UCSD-AML1 (cell line): ENCODE data around the gene SLC44A2.
"Not testable (repeated sequence)": the region's sequence is repeated elsewhere in the genome, so short reads cannot be mapped to it uniquely, and the experiment has no call there.

ENCODE experiments used
- DNase-seq: peaks from one replicate; lab custom pipeline; 2025; ENCODE audit not compliant: unreplicated experiment; lab: John Stamatoyannopoulos, UW

The SLC44A2 gene

GRCh38 chr19:10648360-10648759 is 23.0 kb downstream of the SLC44A2 start:
- no peak for DNase-seq

GRCh38 chr19:10651851-10652250 is 26.5 kb downstream of the SLC44A2 start:
- DNase-seq = no peak

GRCh38 chr19:10653482-10653731 is 28.1 kb downstream of the SLC44A2 start:
- no peak for DNase-seq

- DNase-seq = peak; percentile 100
Observed at GRCh38 chr19:10653732-10654609, 28.6 kb downstream of the SLC44A2 start, which contains the start of gene ILF3. TSS of gene ILF3 (plus strand) at chr19:10654346. CDS start at chr19:10670606, 16,260 bp downstream.

DNA sequence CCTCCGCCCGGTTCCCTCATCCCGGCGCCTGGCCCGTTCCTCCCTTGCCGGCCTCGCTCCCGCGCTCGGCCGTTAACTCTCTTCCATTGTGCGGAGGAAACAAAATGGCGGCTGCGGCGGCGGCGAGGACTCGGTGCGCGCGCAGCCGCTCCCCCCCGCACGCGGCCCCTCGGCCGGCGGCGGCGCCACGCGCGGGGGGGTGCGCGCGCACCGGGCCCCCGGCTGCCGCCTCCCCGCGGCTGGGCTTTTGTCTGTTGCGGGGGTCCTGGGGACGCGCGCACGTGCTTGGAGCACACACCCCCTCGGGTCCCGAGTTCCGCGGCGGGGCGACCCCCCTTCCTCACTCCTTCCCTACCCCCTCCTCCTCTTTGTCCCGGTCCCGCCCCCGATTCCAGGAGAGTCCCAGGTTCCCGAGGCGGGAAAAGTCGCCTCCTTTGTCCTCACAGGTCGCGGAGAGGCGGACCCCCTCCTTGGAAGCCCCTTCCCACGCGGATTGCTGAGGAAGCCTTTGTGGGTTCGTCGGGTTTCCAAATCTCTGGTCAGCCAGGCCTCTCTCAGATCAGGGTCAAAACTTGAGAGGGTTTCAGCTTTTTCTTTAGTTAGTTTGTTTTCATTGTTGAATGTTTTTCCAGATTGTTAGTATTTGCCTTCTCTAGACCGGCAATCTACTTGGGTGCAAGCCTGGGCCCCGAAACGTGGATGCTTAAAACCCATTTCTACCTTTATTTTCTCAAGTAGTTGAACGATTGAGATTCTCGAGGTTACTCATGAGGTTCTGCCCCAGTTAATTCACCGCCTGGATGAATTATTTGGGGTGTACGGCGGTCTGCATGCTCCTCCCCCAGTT is 29.5 kb downstream of the SLC44A2 start:
- peak; percentile 69 for DNase-seq

DNA sequence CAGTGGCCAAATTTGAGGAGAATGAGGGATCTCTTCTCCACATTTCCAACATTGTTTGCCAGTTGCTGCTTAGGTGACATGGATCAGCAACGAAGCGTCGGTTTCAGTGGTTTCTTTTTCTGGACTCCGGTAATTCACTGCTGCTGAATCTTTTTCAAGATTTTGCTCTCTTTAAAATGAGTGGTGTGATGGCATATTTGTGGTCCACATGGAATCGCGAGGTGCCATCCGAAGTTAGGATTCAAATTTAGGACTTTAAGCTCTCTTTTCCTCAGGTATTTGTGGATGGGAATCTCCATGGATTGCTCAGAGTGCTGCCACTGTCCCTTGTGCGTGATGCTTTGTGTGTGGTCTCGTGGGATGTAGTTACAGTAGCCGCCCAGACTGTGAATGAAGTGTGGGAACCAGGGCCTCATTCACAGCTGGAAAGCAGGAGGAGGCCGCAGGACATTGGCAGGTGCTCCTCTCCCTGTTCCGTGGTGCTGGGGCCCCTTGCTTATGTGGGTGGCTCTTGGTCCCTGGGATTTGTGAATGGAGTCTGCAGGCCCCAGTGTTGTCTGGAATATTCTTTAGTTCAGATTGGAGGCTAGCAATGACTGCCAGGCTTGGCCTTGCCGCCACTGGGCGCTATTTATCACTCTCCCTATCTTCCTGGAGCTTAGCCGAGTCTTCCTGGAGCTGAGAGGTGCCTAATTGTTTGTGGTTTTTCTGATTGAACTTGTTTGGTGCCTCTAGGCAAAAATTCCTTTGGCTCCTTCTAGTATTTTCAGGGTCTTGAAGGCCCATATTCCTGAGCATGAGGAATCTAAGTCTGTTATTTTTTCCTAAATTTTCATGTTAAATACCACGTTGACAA is 30.3 kb downstream of the SLC44A2 start:
- DNase-seq = peak; percentile 20

GRCh38 chr19:10660346-10660745 is 35.0 kb downstream of the SLC44A2 start:
- DNase-seq = no peak

GRCh38 chr19:10661946-10662345 is 36.6 kb downstream of the SLC44A2 start:
- no peak for DNase-seq

GRCh38 chr19:10662384-10663251 is 37.3 kb downstream of the SLC44A2 start:
- DNase-seq = no peak

- not testable (repeated sequence) for DNase-seq
Observed at GRCh38 chr19:10663252-10663563, 37.9 kb downstream of the SLC44A2 start.

- DNase-seq = no peak
Observed at GRCh38 chr19:10667867-10668266, 42.5 kb downstream of the SLC44A2 start.

DNA sequence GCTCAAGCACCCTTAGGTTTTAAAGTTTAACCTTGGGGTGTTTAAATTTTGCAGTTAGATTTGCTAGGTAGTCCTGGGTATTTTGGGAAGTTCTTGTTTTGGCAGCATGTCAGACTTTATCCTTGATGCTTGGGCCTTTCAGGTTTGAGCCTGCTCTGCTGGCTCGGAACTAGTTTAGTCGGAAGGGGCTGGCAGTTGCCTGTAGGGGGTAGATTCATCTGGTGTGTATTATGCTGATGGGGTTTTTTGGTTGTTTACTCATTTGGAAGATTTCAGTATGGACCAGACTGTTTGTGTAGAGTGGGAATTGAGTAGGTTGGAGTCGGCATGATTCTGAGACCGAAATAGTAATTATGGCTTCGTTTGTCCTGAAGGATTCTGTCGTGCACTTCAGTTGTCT is 43.9 kb downstream of the SLC44A2 start:
- DNase-seq = no peak

- DNase-seq = no peak
Observed at GRCh38 chr19:10670182-10670581, 44.8 kb downstream of the SLC44A2 start.

GRCh38 chr19:10670876-10671804 is 45.8 kb downstream of the SLC44A2 start:
- DNase-seq = no peak

GRCh38 chr19:10671922-10672321 is 46.6 kb downstream of the SLC44A2 start:
- not testable (repeated sequence) for DNase-seq

- not testable (repeated sequence) for DNase-seq
Observed at GRCh38 chr19:10675214-10675613, 49.9 kb downstream of the SLC44A2 start.

DNA sequence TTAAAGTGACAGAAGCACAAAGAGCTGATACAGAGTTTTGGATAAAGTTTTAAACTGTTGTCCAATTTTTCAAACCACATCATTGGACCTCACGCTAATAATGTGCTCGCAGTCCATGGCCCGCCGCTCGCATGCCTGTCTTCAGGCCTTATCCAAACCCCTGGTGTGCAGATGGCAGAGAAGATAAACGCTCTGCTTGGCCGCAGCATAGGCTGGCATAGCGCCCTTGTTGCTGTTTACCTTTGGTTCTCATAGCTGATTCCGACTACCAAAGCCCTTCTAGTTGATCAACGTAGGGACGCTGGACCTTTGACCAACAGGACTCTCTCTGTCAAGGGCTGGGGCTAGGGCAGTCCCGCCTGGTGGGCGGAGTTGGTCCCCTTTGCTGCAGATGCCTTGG is 52.4 kb downstream of the SLC44A2 start:
- DNase-seq = no peak

DNA sequence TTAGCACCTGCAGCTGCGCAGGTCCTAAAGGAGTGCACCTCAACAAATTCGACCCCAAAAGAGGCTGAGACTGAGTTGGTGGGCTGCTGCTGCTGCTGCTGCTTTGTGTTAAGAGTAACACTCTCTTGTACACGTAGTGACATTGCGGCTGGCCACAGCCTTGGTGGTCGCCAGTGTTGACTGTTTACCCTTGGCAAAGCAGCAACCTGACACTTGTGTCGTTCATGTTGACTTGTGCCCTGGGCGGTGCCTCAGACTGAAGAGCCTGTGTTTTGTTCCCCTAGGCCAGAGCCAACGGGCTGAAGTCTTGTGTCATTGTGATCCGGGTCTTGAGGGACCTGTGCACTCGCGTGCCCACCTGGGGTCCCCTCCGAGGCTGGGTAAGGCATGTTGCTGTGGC is 53.5 kb downstream of the SLC44A2 start:
- DNase-seq = no peak

DNA sequence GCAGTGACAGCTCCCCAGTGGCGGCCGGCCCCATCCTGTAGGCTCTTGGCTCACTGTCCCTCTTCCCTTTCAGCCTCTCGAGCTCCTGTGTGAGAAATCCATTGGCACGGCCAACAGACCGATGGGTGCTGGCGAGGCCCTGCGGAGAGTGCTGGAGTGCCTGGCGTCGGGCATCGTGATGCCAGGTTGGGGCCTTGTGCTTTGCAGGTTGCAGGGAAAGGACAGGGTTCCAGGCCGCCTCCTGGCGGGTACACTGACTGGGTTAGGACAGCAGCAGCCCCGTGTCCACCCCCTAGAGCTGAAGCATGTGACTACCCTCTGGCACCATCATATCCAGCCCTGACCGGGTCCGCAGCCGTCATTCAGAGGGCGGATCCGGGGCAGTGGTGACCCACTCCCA is 54.4 kb downstream of the SLC44A2 start:
- DNase-seq = no peak
